Fibroblast of peridontal ligament (primary cell): Measurements from ENCODE around the gene SERPINC1.
"Not testable (repeated sequence)": the region's sequence is repeated elsewhere in the genome, so short reads cannot be mapped to it uniquely, and the experiment has no call there.

Experiments used
- DNase-seq: peaks from one replicate; pipeline ENCODE4 v3.0.0-alpha.2; 2010; ENCODE audit errors: extremely low read depth

Gene SERPINC1

DNA sequence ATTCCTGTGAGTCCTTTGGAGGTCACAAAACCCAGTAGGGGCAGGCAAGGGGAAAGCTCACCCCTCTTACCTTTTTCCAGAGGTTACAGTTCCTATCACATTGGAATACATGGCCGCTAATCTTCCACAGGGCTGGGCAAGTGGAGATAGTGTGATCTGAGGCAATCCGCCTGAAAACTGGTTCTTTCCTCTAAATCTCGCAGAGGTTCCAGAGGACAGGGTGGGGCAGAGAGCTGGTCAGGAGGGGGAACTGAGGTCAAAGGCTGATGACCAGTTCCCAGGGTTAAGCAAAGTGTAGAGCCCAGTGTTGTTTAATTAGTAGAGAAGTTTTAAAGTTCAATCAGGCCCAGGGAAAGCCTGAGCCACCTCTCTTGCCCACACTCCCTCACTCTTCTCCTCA, at the start of gene SERPINC1:
Gene SERPINC1, minus strand, starts transcription at position 179 of the 400 bp plus-strand sequence. Its CDS starts 68 bp downstream, at position 111.
- DNase-seq = no peak

DNA sequence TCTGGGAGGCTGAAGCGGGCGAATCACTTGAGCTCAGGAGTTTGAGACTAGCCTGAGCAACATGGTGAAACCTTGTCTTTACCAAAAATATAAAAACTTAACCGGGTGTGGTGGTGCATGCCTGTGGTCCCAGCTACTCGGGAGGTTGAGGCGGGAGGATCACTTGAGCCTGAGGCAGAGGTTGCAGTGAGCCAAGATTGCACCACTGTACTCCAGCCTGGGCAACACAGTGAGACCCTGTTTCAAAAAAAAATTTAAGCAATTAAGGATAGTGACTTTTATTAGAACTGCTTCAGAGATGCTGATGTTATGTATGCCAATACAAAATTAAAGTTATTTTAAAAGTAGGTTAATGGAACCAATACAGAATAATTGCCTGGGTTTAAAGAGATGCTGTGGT, 48.8 kb upstream of the SERPINC1 start:
- DNase-seq = not testable (repeated sequence)

DNA sequence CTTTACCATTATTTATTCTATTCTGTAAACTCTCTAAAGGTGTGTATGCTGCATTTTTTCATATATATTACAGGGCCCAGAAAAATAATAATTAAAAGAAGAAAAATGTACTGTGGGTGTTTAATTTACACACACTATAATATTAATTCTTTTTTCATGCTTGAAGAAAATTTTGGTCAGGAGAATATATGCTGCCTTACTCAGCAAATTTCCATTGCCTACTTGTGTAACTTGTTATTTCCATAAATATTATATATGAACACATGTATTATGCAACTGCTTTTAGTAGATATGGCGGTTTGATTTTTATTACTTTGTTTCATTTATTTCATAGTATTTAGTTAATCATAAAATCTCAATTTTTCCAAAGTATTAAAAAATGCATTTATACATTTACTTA, 46.4 kb upstream of the SERPINC1 start:
- no peak for DNase-seq

DNA sequence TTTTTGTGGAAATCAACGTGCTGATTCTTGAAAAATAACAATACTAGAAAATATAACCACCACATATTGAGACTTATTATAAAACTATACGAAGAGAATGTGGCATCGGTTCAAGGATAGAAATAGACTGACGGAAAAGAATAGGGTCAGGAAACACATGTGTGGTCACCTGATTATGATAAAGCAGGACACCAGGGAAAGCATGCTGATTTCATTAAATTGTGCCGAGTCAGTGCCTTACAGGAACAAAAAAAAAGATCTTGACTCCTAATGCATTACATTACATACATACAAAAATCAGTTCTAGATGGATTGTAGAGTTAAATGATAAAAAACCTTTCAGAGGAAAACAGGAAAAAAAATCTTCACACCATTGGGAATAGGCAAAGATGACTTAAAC, 43.5 kb upstream of the SERPINC1 start:
- no peak for DNase-seq

DNA sequence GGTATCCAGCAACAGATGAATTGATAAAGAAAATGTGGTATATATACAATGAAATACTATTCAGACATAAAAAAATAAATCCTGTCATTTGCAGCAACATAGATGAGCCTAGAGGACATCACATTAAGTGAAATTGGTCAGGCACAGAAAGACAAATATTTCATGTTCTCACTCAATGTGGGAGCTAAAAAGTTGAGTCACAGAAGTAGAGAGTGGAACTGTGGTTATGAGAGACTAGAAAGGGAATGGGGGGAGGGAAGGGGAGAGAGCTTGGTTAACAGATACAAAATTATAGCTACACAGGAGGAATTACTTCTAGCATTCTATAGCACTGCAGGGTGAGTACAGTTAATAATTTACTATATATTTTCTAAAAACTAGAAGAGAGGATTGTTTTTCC, 37.1 kb upstream of the SERPINC1 start:
- peak; percentile 4 for DNase-seq

- DNase-seq = no peak
Measured at GRCh38 chr1:173948594-173948993, 31.5 kb upstream of the SERPINC1 start.

- DNase-seq = no peak
Measured at GRCh38 chr1:173946380-173946921, 29.3 kb upstream of the SERPINC1 start.

DNA sequence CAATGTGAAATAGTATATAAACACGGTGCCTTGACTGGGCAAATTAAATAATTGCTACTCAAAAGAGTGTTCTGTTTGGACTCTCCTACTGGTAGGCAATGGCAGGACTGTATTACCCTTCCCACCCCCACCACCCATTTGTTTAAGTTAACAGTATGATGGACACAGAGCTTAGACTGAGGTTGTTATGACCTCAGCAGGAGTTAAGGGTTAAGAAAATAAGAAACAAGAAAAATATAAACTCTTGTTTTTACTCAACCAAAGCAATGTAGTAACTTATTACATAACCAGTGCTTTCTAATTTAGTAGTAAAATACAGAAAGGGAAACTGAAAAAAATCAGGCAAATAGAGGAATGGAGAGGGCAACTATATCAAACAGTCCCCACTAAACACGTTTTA, 19.9 kb upstream of the SERPINC1 start:
- DNase-seq = no peak

GRCh38 chr1:173934440-173934839, 17.3 kb upstream of the SERPINC1 start:
- DNase-seq = no peak

- DNase-seq = not testable (repeated sequence)
Measured at GRCh38 chr1:173930541-173930940, 13.4 kb upstream of the SERPINC1 start.

DNA sequence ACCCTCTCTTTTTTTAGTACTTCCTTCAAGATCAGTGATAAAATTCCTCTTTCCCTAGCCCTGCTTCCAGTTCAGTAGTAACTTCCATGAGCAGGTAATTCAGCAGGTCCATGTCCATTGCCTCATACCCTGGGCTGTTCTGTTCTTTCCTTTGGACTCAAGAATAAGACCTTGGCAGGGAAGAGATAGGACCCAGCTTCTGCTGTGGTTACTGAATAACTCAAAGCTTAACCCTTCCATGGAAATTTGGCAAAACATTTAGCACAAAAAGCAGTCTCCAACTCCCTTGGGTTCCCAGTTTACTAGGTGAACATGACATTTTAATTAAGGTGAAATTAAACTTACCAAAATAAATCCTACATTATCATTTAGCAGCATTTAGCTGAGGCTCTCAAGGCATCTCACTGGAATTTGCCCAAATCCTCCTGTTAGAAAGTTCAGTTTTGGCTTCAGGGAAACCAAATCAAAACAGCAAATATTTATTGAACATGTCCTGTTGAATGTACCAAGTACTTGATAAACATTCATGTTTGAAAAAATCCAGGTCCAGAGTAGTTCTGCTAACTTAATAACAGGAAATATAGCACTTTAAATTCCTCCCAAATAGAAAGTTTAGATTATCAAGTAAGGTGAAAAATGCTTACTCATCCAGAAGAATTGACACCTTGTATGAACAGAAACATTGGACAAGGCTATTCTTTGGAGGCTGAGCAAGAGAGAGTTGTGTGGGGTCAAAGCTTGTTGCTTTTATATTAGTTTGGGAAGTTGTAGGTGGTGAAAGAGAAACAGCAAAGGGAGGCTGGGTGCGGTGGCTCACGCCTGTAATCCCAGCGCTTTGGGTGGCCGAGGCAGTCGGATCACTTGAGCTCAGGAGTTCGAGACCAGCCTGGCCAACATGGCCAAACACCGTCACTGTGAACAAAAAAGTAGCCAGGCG, 8.4 kb upstream of the SERPINC1 start:
- DNase-seq = no peak

GRCh38 chr1:173920861-173921260, 3.7 kb upstream of the SERPINC1 start:
- no peak for DNase-seq

GRCh38 chr1:173917635-173918493, 737 bp upstream of the SERPINC1 start:
- DNase-seq = no peak

DNA sequence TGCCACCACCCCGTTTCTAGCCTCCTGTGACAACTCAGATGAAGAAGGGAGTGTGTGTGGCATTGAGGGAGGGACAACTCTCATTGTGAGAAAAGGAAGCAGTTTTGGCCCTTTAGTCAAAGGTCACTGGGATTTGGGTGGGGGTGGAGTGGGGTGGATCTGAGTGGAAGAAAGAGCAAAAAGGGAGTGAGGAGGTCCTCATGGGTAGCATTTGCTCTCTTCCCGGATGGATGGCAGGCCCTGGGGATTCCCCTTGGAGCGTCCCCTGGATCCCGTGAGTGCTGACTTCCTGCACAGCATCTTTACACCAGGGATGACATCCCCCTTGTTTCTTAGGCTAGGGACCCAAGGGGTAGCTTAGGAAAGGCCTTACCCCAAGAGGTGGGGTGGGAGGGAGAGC, 460 bp downstream of the SERPINC1 start:
- no peak for DNase-seq

- DNase-seq = no peak
Measured at GRCh38 chr1:173915596-173915995, 1.5 kb downstream of the SERPINC1 start.

DNA sequence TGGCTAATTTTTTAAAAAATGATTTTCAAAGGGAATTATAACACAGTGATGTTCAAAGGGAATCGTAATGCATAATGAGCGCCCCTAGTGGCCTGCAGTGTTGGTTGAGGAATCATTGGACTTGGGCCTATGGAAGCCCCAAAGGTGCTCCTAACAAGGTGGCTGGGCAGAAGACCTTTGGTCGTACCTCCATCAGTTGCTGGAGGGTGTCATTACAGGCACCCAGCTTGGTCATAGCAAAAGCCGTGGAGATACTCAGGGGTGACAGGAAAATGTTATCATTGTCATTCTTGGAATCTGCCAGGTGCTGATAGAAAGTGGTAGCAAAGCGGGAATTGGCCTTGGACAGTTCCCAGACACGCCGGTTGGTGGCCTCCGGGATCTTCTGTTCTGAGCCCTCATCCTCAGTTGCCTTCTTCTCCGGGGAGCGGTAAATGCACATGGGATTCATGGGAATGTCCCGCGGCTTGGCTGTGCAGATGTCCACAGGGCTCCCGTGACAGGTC, 2.7 kb downstream of the SERPINC1 start:
- DNase-seq = no peak

DNA sequence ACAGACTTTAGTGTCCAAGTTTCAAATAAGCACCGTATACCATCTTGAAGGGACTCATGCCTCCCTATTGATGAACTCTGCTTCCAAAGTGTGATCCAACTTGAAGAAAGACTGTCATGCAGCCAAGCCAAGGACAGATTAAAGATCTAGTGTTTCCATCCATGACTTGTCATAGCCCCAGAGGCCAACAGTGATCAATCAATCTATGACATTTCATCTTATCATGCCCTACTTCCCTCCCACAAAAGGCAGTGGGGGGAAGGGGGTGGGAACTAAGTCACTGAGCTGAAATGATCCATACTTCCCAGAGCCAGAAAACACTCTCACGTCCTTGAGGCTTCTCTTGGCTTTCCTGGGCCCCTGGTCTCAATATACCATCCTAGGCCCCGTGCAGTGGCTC, 4.0 kb downstream of the SERPINC1 start:
- no peak for DNase-seq

DNA sequence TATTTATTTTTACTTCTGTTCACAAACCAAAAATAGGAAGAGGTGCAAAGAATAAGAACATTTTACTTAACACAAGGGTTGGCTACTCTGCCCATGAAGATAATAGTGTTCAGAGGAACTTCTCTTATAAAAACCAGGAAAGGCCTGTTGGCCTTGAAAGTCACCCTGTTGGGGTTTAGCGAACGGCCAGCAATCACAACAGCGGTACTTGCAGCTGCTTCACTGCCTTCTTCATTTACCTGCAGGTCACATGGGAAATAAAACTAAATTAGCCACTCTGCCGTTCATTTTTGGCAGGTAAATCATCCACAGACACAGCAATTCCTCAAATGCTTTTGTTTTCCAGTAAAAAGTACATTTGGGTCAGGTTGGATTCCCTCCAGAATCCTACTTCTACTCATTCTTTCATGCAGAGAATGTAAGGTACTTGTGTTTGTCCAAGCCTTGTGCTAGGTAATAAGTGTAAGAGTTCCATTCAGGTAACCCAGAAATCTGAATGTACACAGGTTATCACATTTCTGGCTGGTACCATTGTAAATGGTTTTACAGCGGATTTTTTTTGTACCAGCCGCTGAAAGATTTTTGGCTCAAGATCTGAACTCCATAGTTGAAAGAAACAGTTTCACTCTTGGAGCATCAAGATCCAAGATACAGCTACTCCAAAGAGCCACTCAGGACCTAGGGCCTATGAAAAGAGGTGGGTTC, 13.1 kb downstream of the SERPINC1 start:
- no peak for DNase-seq

GRCh38 chr1:173900992-173901391, 16.1 kb downstream of the SERPINC1 start:
- DNase-seq = no peak

- no peak for DNase-seq
Measured at GRCh38 chr1:173900427-173900826, 16.7 kb downstream of the SERPINC1 start.

- DNase-seq = no peak
Measured at GRCh38 chr1:173894189-173894588, 22.9 kb downstream of the SERPINC1 start.

DNA sequence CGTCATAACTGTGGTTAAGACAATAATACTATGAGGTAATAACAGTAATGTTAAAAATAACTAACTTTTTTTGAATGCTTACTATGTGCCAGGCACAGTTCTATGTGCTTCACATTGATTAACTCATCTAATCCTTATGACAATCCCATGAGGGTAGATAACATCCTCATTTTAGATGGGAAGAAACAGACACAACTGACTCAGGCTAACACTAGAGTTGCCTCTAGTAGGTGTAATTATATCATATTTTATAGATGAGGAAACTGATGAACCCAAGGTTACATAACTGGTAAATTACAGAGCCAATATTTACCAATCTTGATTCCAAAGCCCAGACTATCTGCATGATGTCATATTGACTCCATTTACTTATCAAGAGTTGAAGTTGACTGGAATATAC, 23.5 kb downstream of the SERPINC1 start:
- no peak for DNase-seq
